HFF-Myc (cell line): Measurements from ENCODE around the gene PRCD.

Experiments
- DNase-seq: peaks from one replicate; pipeline ENCODE4 v3.0.0-alpha.2; 2011; ENCODE audit warnings: low read depth; ENCODE audit errors: extremely low read depth
- H3K4me3 ChIP-seq: replicated peaks from 2 replicates; pipeline ENCODE4 v1.5.1; 2011; ENCODE audit warnings: low read depth, mild to moderate bottlenecking, control low read depth, low read length
- TF ChIP-seq, protein P1 (sequence below): IDR thresholded peaks from 2 replicates; pipeline ENCODE4 v1.5.1; 2012; ENCODE audit warnings: mild to moderate bottlenecking, low read depth, low read length, control low read depth; ENCODE audit errors: missing control alignments

PRCD gene

DNA sequence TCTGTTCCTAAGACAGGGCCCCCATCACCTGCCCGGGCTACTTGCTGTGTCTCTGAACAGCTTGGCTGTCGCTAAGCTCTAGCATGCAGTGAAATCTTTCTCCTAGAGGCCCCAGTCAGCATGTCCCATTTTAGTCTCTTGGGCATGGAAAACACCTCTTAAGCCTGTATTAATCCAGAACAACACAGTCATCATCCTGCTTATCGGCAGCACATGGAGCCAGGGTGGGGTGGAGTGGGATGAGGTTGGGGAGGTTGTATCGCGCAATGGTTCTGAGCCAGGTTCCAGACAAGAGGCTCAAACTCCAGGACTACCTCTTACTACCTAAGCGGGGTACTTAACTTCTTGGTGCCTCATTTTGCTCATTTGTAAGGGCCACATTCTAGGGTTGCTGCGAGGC is 38.0 kb downstream of the PRCD start:
- TF ChIP-seq, protein P1, sequence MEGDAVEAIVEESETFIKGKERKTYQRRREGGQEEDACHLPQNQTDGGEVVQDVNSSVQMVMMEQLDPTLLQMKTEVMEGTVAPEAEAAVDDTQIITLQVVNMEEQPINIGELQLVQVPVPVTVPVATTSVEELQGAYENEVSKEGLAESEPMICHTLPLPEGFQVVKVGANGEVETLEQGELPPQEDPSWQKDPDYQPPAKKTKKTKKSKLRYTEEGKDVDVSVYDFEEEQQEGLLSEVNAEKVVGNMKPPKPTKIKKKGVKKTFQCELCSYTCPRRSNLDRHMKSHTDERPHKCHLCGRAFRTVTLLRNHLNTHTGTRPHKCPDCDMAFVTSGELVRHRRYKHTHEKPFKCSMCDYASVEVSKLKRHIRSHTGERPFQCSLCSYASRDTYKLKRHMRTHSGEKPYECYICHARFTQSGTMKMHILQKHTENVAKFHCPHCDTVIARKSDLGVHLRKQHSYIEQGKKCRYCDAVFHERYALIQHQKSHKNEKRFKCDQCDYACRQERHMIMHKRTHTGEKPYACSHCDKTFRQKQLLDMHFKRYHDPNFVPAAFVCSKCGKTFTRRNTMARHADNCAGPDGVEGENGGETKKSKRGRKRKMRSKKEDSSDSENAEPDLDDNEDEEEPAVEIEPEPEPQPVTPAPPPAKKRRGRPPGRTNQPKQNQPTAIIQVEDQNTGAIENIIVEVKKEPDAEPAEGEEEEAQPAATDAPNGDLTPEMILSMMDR, result no peak
- no peak for DNase-seq
- no peak overlapping the region for H3K4me3 ChIP-seq

DNA sequence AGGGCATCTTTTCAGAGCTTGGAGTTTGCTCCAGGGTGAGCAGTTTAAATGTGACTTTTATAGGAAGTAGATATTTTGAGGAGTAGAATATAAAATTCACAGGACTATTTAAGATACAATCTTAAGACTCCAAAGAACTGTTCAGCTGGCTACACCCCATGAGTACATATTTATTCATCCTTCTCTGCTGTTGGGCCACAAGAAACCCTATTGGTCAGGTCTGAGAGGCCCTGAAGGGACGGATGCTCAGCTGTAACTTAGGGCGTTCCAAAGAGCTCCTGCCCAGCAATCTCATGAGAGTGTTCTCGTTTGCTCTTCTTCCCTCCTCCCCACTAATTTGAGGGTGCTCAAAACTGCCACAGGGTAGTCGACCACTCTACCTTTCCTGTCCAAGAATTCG is 38.5 kb downstream of the PRCD start:
- TF ChIP-seq, protein P1, result no peak
- DNase-seq, result no peak
- H3K4me3 ChIP-seq, result no peak overlapping the region

DNA sequence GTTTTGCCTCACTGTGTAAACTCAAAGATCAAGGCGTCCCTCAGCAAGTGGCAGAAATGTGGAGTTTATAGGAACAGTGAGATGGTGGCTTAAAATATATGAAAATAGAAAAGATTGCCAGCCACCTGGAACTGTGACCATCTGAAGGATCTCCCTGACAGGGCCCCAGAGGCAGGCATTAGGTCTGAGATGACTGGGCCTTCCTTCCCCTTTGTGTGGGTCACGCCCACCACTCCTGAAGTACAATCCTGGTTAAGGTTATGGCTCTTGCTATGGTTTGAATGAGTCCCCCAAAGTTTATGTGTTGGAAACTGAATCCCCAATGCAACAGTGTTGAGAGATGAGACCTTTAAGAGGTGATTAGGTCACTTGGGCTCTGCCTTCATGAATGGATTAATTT is 39.4 kb downstream of the PRCD start:
- TF ChIP-seq, protein P1, result no peak
- no peak overlapping the region for H3K4me3 ChIP-seq
- DNase-seq, result no peak

DNA sequence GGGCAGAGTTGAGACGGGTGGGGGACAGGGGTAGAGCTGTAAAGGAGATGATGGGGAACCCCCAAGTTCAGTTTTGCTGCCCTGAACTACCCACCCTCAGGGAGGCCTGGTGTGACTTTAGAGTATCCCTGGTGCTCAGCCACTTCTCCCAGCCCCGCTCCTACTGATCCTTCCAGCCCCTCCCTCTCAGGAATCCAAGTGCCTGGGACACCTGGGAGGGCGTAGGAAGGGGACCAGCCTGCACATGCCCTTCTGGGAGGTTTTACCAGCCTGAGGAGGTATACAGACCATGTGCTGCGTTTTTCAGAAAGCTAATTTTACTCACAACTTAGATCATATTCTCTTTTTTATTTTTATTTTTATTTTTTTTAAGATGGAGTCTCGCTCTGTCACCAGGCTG is 41.7 kb downstream of the PRCD start:
- H3K4me3 ChIP-seq, result no peak overlapping the region
- no peak for DNase-seq
- TF ChIP-seq, protein P1, result no peak

DNA sequence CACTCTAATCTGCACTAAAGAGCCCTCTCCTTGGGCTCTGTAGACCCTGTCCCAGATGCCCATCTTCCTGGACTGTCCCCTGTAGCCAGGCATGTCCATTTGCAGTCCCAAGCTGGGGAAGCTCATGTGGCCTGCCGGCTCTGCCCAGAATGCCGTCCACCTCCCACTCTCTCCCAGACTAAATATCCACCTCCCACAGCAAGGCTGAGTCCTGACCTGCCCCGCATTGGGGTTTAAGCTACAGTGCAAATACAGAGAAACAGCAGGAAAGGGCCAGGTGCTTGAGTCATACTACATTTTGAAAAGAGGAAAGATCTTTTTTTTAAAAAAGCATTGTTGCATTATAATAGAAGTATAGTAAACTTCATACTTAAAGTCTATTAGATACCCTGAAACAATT is 42.8 kb downstream of the PRCD start:
- TF ChIP-seq, protein P1, result no peak
- H3K4me3 ChIP-seq, result no peak overlapping the region
- DNase-seq, result no peak

DNA sequence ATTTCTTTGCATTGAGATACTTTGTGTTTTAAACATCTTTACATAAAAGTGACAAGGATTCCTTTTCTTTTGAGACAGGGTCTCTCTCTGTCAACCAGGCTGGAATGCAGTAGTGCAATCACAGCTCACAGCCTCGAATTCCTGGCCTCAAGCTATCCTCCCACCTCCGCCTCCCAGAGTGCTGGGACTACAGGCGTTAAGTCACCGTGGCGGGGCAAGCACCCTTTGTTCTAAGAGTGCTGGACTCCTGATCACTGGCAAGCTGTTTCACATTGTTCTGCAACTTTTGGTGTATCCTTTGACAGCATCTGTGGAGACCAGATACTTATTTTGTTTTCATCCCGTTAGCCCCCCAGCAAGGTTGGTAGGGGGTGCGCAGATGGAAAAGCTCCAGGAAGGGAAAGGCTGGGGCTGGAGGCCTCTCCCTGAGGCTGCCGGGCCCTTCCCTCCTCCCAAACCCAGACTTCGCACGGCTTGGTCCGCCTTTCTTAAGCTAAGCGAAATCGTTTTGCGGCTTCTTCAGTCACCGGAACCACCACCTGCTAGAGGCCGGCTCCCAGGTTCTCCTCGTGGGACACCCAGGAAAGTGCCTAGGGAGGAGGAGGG is 44.7 kb downstream of the PRCD start:
- TF ChIP-seq, protein P1, result no peak
- H3K4me3 ChIP-seq, result peak overlapping the region; percentile 39
- DNase-seq, result no peak
